GM18508 (cell line): Measurements from ENCODE around the gene LNX1.

ENCODE experiments used
- ATAC-seq: cut with Tn5 transposase; IDR thresholded peaks from one replicate; pipeline ENCODE4 v1.9.1; 2021; ENCODE audit warnings: moderate number of reproducible peaks; ENCODE audit not compliant: insufficient read depth, unreplicated experiment

LNX1 gene

GRCh38 chr4:53591372-53591892 is at the start of gene LNX1:
Gene LNX1 (minus strand): TSS chr4:53591486. CDS start chr4:53574002, 17,484 bp downstream.
- ATAC-seq: no peak

- ATAC-seq: peak; percentile 69
These were observed 49.5 kb upstream of the LNX1 start for GRCh38 chr4:53640576-53641453.

GRCh38 chr4:53638919-53639318 is 47.6 kb upstream of the LNX1 start:
- no peak for ATAC-seq

DNA sequence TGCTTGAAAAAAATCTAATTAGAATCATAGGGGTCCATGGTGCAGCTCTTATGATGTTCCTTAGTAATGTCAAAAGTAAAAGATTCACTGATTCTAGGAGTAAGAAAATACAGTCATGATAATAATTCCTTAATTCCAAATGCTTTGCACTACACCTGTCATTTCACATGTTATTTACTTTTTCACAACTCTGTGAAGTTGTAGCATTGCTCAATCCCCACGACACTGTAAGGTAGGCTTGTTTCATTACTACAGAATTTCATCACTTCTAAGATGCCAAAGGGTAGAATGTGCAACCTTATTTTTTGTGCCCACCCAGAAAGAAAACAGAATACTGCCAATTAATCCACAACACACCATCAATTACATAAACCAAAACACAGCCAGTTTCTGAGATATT is 46.1 kb upstream of the LNX1 start:
- no peak for ATAC-seq

GRCh38 chr4:53635697-53636483 is 44.6 kb upstream of the LNX1 start:
- ATAC-seq: no peak

- no peak for ATAC-seq
These were observed 42.3 kb upstream of the LNX1 start for GRCh38 chr4:53633608-53634007.

DNA sequence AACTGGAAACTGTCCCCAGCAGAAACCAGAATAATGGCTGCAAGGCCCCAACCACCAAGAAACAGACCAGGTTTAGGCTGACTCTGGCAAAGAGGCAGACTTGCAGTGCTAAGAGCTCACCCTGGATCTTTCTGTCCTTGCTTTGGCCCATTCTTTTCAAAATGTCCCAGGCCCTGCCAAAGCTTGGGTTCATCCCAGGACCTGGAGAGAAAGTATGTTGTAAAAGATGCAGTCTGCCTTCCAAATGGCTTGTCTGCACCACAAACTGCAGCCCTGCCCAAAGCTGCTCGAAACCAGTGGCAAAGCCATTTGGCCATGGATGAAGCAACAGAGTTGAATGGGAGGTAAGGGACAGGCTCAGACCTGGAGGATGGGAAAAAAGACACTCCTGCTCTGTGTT is 38.0 kb upstream of the LNX1 start:
- ATAC-seq: no peak

DNA sequence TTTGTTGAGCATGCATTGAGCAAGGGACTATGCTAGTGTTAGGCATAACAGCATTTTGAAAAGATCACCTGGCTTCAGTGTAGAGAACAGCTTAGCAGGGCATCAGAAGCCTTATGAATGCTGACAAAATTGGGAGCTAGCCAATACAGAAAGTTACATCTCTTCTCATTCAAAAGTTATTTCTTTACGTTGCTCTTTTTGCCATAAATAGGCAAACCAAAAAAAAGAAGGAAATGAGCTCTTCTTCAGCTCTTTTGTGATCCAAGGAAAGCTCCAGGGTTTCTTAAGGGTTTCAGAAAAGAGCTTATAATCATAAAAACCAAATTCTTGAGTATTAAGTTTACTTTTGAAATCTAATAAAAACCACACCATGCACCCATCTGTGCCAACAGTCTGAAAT is 35.2 kb upstream of the LNX1 start:
- no peak for ATAC-seq

DNA sequence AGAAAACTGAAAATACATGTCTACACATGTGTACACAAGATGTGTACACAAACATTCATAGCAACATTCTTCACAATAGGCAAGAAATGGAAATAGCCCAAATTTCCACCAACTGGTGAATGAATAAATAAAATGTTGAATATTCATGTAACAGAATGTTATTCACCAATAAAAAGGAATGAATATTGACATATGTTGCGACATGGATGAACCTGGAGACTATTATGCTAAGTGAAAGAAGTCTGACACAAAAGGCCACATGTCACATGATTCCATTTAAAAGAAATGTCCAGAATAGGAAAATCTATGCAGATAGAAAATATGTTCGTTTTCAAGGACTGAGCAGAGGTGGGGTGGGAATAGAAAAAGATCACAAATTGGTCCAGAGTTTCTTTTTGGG is 34.6 kb upstream of the LNX1 start:
- no peak for ATAC-seq

DNA sequence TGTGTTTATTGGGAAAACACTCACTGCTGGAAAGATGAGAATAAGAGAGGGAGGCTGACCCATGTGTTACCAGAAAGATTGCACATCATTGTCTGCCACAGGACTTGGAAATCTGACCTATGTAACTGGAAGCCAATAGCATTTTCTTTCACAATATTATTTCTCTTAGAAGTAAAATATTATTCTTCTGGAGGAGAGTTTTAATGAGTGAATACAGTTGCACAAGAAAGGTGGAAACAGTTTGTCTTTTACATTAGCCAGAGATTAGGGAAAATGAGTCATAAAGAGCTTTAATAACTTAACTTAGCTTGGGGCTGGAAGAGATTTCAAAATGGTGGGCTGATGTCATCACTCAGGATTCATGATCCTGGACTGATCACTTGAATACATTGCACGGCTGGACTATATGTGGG is 31.5 kb upstream of the LNX1 start:
- no peak for ATAC-seq

- no peak for ATAC-seq
These were observed 29.7 kb upstream of the LNX1 start for GRCh38 chr4:53620956-53621355.

- no peak for ATAC-seq
These were observed 28.1 kb upstream of the LNX1 start for GRCh38 chr4:53619431-53619830.

DNA sequence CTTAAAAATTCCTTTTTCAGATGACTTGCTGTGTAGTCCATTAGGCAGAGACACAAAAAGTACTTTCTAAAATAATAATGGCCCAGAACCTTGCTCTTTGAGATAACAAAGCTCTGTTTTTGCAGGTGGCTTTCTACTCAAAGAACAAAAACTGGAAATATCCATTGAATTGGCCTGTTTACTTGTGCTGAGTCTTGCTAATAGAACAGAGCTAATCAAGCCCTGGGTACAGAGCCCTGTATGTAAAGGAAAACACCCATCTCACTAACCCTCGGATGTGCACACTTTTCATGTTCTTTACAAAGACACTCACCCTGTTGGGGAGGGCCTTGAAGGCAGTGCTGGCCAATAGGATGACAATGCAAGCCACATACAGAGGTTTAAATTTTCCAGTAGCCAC is 27.0 kb upstream of the LNX1 start:
- ATAC-seq: no peak

- ATAC-seq: no peak
These were observed 25.9 kb upstream of the LNX1 start for GRCh38 chr4:53617101-53617680.

DNA sequence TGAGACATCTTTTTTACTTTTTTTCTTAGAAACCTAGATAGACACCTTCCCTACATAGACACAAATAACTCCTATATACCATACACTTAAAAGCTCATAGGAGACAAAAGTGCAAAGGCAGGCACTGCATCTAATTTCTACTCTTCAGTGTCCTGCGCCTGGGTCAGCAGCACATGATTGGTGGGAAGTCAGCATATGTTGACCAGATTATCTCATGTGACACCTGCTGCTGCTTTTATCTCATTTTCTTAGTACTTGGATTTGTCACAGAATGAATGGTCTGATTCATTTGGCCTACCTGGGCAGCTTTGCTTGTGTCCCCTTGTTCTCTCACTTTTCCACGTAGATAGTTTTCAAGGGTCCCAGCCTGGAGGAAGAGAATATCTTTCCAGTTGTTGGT is 24.9 kb upstream of the LNX1 start:
- no peak for ATAC-seq

DNA sequence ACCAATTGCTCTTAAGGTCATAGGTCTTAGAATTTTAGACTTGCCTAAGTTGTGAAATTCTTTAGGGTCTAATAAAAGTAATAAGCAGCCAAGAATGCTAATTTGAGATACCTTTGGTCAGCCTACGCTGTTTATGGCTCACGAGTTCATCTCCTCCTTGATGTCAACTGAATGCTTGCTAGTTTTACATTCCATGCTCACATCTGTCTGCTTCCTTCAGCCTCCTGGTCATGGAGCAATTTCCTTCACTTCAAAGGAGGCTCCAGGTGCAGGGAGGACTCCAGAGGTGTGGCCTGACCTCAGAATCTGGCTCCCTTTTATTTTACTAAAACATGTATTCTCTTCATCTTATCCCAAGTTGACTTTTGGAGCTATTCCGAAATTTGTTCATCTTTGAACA is 23.3 kb upstream of the LNX1 start:
- no peak for ATAC-seq

- ATAC-seq: no peak
These were observed 22.1 kb upstream of the LNX1 start for GRCh38 chr4:53613428-53613827.

DNA sequence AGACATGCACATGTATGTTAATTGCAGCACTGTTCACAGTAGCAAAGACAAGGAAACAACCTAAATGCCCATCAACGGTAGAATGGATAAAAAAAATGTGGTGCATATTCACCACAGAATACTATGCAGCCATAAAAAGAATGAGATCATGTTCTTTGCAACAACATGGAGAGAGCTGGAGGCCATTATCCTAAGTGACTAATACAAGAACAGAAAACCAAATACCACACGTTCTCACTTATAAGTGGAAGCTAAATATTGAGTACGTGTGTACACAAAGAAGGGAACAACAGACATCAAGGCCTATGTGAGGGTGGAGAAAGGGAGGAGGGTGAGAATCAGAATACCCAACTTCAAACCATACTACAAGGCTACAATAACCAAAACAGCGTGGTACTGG is 17.4 kb upstream of the LNX1 start:
- ATAC-seq: no peak

- no peak for ATAC-seq
These were observed 17.0 kb upstream of the LNX1 start for GRCh38 chr4:53608242-53608641.

- ATAC-seq: no peak
These were observed 14.5 kb upstream of the LNX1 start for GRCh38 chr4:53605783-53606182.

DNA sequence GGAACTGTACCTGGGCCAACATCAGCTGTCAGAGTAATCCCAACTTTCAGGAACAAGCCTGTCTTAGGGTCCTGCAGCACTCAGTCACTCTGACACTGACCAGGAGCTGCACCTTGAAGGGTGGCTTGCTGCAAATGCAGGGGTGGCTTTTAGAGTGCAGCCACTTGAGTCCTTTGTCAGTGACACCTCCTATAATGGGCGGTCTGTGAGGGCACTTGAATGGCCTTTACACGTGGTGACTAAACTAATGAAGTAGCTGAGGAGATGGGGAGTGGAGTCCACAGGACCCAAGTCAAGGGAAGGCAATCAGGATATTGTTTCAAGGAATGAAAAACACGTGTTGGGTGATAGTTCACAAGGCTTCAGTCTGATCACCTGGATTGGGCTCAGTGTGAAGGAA is 11.1 kb upstream of the LNX1 start:
- ATAC-seq: no peak
